ENCODE results near the gene DCAF11. TPM values are rescaled to one million over a fixed set of nuclear protein-coding genes. Genes with fewer than 3 reads are reported as not detected.

The DCAF11 gene
- total RNA-seq, 4 donors from 2014 or later, result 64.2 to 71.7 (median 68.3) TPM

GRCh38 chr14:24071144-24071697, 43.4 kb upstream of the DCAF11 start, which contains the start of gene CPNE6:
Gene CPNE6, plus strand, starts transcription at chr14:24071562. Its CDS starts 1,375 bp downstream, at chr14:24072937.
- peaks cover 7% of the 10 kb centered on the region for H3K4me1 ChIP-seq
- no peaks in the 10 kb centered on the region for H3K36me3 ChIP-seq
- WGBS, result 34% methylated on average over 9 of the region's 19 CpGs
- H3K9me3 ChIP-seq, result no peaks in the 10 kb centered on the region
- H3K4me3 ChIP-seq, result no peak within 1 kb of the TSS
- no peak for DNase-seq (ENCODE audit: low spot score in 2 of 2)
- H3K27me3 ChIP-seq, result peaks cover 8% of the 10 kb centered on the region
- H3K27ac ChIP-seq, result no peak within 1 kb of the TSS
- no peak for TF ChIP-seq POLR2A (IDR thresholded peaks at IDR 0.05)
- TF ChIP-seq POLR2AphosphoS5 (IDR thresholded peaks at IDR 0.05), result no peak
- no peak for TF ChIP-seq EP300 (IDR thresholded peaks at IDR 0.05)
- no peak for TF ChIP-seq CTCF (IDR thresholded peaks at IDR 0.05)

- WGBS, result 37% methylated on average over 10 of the region's 12 CpGs
- H3K27me3 ChIP-seq, result peaks cover 8% of the 10 kb centered on the region
- H3K36me3 ChIP-seq, result no peaks in the 10 kb centered on the region
- H3K9me3 ChIP-seq, result no peaks in the 10 kb centered on the region
- no peak for DNase-seq (ENCODE audit: low spot score in 2 of 2)
- TF ChIP-seq EP300 (IDR thresholded peaks at IDR 0.05) (no peak), POLR2A (IDR thresholded peaks at IDR 0.05) (no peak), POLR2AphosphoS5 (IDR thresholded peaks at IDR 0.05) (no peak), CTCF (IDR thresholded peaks at IDR 0.05) (no peak)
- no peak overlapping the region for H3K27ac ChIP-seq
- peaks cover 7% of the 10 kb centered on the region for H3K4me1 ChIP-seq
- H3K4me3 ChIP-seq, result no peak overlapping the region
Observed at GRCh38 chr14:24071836-24072430, 42.6 kb upstream of the DCAF11 start.

GRCh38 chr14:24072436-24072835, 42.1 kb upstream of the DCAF11 start:
- H3K27ac ChIP-seq, result no peak overlapping the region
- H3K4me1 ChIP-seq, result peaks cover 7% of the 10 kb centered on the region
- no peak for TF ChIP-seq CTCF (IDR thresholded peaks at IDR 0.05)
- TF ChIP-seq POLR2A (IDR thresholded peaks at IDR 0.05), result no peak
- no peak for TF ChIP-seq POLR2AphosphoS5 (IDR thresholded peaks at IDR 0.05)
- no peak for TF ChIP-seq EP300 (IDR thresholded peaks at IDR 0.05)
- no peak overlapping the region for H3K4me3 ChIP-seq
- no peaks in the 10 kb centered on the region for H3K36me3 ChIP-seq
- 43% methylated on average over 6 of the region's 7 CpGs for WGBS
- no peak for DNase-seq (ENCODE audit: low spot score in 2 of 2)
- peaks cover 8% of the 10 kb centered on the region for H3K27me3 ChIP-seq
- no peaks in the 10 kb centered on the region for H3K9me3 ChIP-seq

GRCh38 chr14:24072881-24073877, 41.4 kb upstream of the DCAF11 start:
- WGBS, result 79% methylated on average over 25 of the region's 26 CpGs
- TF ChIP-seq POLR2AphosphoS5 (IDR thresholded peaks at IDR 0.05) (no peak), POLR2A (IDR thresholded peaks at IDR 0.05) (no peak), CTCF (IDR thresholded peaks at IDR 0.05) (no peak), EP300 (IDR thresholded peaks at IDR 0.05) (no peak)
- DNase-seq (ENCODE audit: low spot score in 2 of 2), result no peak
- Histone ChIP-seq H3K4me1 (peaks cover 7% of the 10 kb centered on the region), H3K27ac (no peak overlapping the region), H3K4me3 (no peak overlapping the region), H3K27me3 (peaks cover 8% of the 10 kb centered on the region), H3K36me3 (no peaks in the 10 kb centered on the region), H3K9me3 (no peaks in the 10 kb centered on the region)
